ENCODE data around the gene TBX4. TPM values are rescaled to one million over a fixed set of nuclear protein-coding genes. Genes with fewer than 3 reads are reported as not detected.

Gene TBX4
- total and polyA plus RNA-seq, 2 of the 13 experiments (the other 11 are each of a cell fraction or from before 2014, with no cell fraction given) = 0.11 to 1.1 TPM

DNA sequence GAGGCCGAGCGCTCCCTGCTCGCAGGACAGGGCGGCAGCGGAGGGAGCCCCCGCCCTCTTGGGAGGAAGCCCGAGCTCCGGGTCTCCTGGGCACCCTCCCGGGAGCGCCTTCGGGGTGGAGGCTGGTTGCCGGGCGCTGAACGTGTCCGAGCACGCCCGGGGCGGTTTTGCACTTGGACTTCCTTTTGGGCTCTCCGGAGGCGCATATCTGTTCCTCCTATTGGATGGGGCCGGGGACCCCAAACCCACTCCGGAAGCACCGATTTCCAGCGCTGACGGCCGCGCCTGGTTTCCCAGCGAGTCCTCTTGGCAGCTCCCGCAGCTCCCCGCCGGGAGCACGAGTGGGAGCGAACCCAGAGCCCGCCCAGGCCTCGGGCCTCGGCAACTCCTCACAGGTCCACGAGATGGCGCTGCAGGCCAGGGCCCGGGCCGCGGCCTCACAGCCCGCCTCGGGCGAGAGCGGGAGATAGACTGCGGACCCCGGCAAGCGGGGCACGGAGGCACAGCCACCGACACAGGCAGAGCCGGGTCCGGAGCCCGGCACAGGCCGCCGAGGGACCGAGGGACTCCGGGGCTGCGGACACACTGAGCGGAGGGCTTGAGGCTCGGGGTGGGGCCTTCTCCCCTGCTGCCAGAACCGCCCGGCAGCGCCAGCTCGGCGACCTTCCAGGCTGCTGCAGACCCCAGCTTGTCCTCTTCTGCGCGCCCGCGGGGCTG lies 39.9 kb upstream of the TBX4 start (continued):
- peak; percentile 70; the same call in 1 of the 2 replicates for TF ChIP-seq ZNF607 (CRISPR knock-in tag; IDR thresholded peaks at IDR 0.05; ENCODE audit: borderline replicate concordance)
- TF ChIP-seq KMT2A (CRISPR knock-in tag; IDR thresholded peaks at IDR 0.05) = peak; percentile 87; the same call in 1 of the 2 replicates
- 0 out of 2 replicates have a peak, but pooled peaks have one; percentile 23 for TF ChIP-seq PRDM10 (CRISPR knock-in tag; IDR thresholded peaks at IDR 0.05; ENCODE audit: low read depth)
- peak; percentile 84; the same call in 1 of the 2 replicates for TF ChIP-seq MED13 (CRISPR knock-in tag; IDR thresholded peaks at IDR 0.05)
- 0 out of 2 replicates have a peak, but pooled peaks have one; percentile 87 for TF ChIP-seq ZNF138 (CRISPR knock-in tag; IDR thresholded peaks at IDR 0.05; ENCODE audit: low read depth)
- no peak for TF ChIP-seq NONO (IDR thresholded peaks at IDR 0.05)
- peak; percentile 98 for TF ChIP-seq NONO (CRISPR knock-in tag; conservative IDR thresholded peaks at IDR 0.05)
- TF ChIP-seq HNRNPL (IDR thresholded peaks at IDR 0.05; ENCODE audit: low read depth, low read length) = peak; percentile 29; the same call in 1 of the 2 replicates
- no peak for TF ChIP-seq ATRX (CRISPR knock-in tag; IDR thresholded peaks at IDR 0.05; ENCODE audit: borderline replicate concordance)
- peak; percentile 95 for TF ChIP-seq ZNF274 (CRISPR knock-in tag; IDR thresholded peaks at IDR 0.05)
- no peak for TF ChIP-seq AKAP8 (CRISPR knock-in tag; IDR thresholded peaks at IDR 0.05)
- TF ChIP-seq MXD4 (CRISPR knock-in tag; IDR thresholded peaks at IDR 0.05) = no peak; the same call in 1 of the 2 replicates
- TF ChIP-seq ZNF776 (CRISPR knock-in tag; IDR thresholded peaks at IDR 0.05) = peak; percentile 17; the same call in 1 of the 2 replicates
- no peak for TF ChIP-seq REST (IDR thresholded peaks at IDR 0.05; ENCODE audit: borderline replicate concordance in 1 of 2, low read depth in 1 of 2, low read length in 2 of 2)
- TF ChIP-seq KDM3A (CRISPR knock-in tag; IDR thresholded peaks at IDR 0.05; ENCODE audit: low read depth) = peak; percentile 96
- TF ChIP-seq PITX1 (CRISPR knock-in tag; IDR thresholded peaks at IDR 0.05) = 0 out of 2 replicates have a peak, but pooled peaks have one; percentile 43
- TF ChIP-seq, protein P1, sequence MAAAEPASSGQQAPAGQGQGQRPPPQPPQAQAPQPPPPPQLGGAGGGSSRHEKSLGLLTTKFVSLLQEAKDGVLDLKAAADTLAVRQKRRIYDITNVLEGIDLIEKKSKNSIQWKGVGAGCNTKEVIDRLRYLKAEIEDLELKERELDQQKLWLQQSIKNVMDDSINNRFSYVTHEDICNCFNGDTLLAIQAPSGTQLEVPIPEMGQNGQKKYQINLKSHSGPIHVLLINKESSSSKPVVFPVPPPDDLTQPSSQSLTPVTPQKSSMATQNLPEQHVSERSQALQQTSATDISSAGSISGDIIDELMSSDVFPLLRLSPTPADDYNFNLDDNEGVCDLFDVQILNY (CRISPR knock-in tag; conservative IDR thresholded peaks at IDR 0.05) = peak; percentile 79
- TF ChIP-seq SALL1 (CRISPR knock-in tag; IDR thresholded peaks at IDR 0.05) = peak; percentile 87
- TF ChIP-seq ZNF451 (CRISPR knock-in tag; IDR thresholded peaks at IDR 0.05) = no peak
- TF ChIP-seq SATB2 (CRISPR knock-in tag; IDR thresholded peaks at IDR 0.05) = peak; percentile 73; the same call in 1 of the 2 replicates
- TF ChIP-seq ZFP82 (CRISPR knock-in tag; IDR thresholded peaks at IDR 0.05; ENCODE audit: borderline replicate concordance) = no peak; the same call in 1 of the 2 replicates
- TF ChIP-seq NR2F1 (CRISPR knock-in tag; IDR thresholded peaks at IDR 0.05) = 0 out of 4 replicates have a peak, but pooled peaks of 1 of the 2 experiments have one; percentile 13

All from HepG2 (cell line).